H9 (cell line): Measurements from ENCODE around the gene POU6F2. TPM values are rescaled to one million over a fixed set of nuclear protein-coding genes. Genes with fewer than 3 reads are reported as not detected.

Source experiments
- DNase-seq: peaks from one replicate; pipeline ENCODE4 v3.0.0-alpha.2; 2017
- H2AFZ ChIP-seq: one replicate; pipeline ENCODE4 v1.6.1; 2013; ENCODE audit warnings: mild to moderate bottlenecking, low read length, control low read depth, moderate library complexity
- H2AK5ac ChIP-seq: 2 replicates; pipeline ENCODE4 v1.6.1; 2013; ENCODE audit warnings: low read length, control low read depth, mixed read lengths; ENCODE audit not compliant: insufficient read length
- H2BK120ac ChIP-seq: one replicate; pipeline ENCODE4 v1.6.1; 2013; ENCODE audit warnings: low read depth, mild to moderate bottlenecking, low read length, control low read depth, inconsistent platforms; ENCODE audit not compliant: poor library complexity, severe bottlenecking
- H2BK12ac ChIP-seq: 2 replicates; pipeline ENCODE4 v1.6.1; 2013; ENCODE audit warnings: low read length, control low read depth, mixed read lengths, low read depth; ENCODE audit not compliant: insufficient read length
- H2BK15ac ChIP-seq: 2 replicates; pipeline ENCODE4 v1.6.1; 2013; ENCODE audit warnings: low read depth, low read length, control low read depth
- H2BK20ac ChIP-seq: one replicate; pipeline ENCODE4 v1.6.1; 2013; ENCODE audit warnings: low read depth, mild to moderate bottlenecking, low read length, control low read depth, inconsistent platforms; ENCODE audit not compliant: poor library complexity, severe bottlenecking
- H2BK5ac ChIP-seq: 2 replicates; pipeline ENCODE4 v1.6.1; 2013; ENCODE audit warnings: low read length, control low read depth, mixed read lengths; ENCODE audit not compliant: insufficient read length
- H3K14ac ChIP-seq: 2 replicates; pipeline ENCODE4 v1.6.1; 2013; ENCODE audit warnings: low read length, control low read depth; ENCODE audit not compliant: insufficient read depth
- H3K18ac ChIP-seq: 2 replicates; pipeline ENCODE4 v1.6.1; 2013; ENCODE audit warnings: low read depth, mild to moderate bottlenecking, mixed read lengths, low read length, control low read depth; ENCODE audit not compliant: insufficient read length
- H3K23ac ChIP-seq: 2 replicates; pipeline ENCODE4 v1.6.1; 2013; ENCODE audit warnings: low read length, control low read depth, mixed read lengths, low read depth; ENCODE audit not compliant: insufficient read length
- H3K23me2 ChIP-seq: 2 replicates; pipeline ENCODE4 v1.6.1; 2013; ENCODE audit warnings: low read depth, mild to moderate bottlenecking, mixed read lengths, low read length, control low read depth; ENCODE audit not compliant: insufficient read length, poor library complexity, severe bottlenecking
- H3K27ac ChIP-seq: 2 replicates; pipeline ENCODE4 v1.5.1; 2013; ENCODE audit warnings: low read length, control low read depth, mixed read lengths, low read depth; ENCODE audit not compliant: insufficient read length
- H3K27me3 ChIP-seq: 2 replicates; pipeline ENCODE4 v1.6.1; 2013; ENCODE audit warnings: low read length, control low read depth, inconsistent platforms; ENCODE audit not compliant: insufficient read depth
- H3K4ac ChIP-seq: 2 replicates; pipeline ENCODE4 v1.6.1; 2013; ENCODE audit warnings: low read depth, mild to moderate bottlenecking, control low read depth, inconsistent platforms, low read length, moderate library complexity
- H3K4me1 ChIP-seq: 2 replicates; pipeline ENCODE4 v1.6.1; 2013; ENCODE audit warnings: low read length, control low read depth, inconsistent platforms; ENCODE audit not compliant: insufficient read depth
- H3K4me2 ChIP-seq: 2 replicates; pipeline ENCODE4 v1.6.1; 2013; ENCODE audit warnings: low read length, control low read depth, mixed read lengths; ENCODE audit not compliant: insufficient read length, insufficient read depth
- H3K56ac ChIP-seq: 2 replicates; pipeline ENCODE4 v1.6.1; 2013; ENCODE audit warnings: low read depth, mild to moderate bottlenecking, mixed read lengths, low read length, control low read depth; ENCODE audit not compliant: insufficient read length
- H3K79me1 ChIP-seq: 2 replicates; pipeline ENCODE4 v1.6.1; 2013; ENCODE audit warnings: low read depth, mild to moderate bottlenecking, moderate library complexity, low read length, control low read depth, inconsistent platforms; ENCODE audit not compliant: insufficient read depth, poor library complexity, severe bottlenecking
- H3K79me2 ChIP-seq: 2 replicates; pipeline ENCODE4 v1.6.1; 2013; ENCODE audit warnings: low read length, control low read depth, inconsistent platforms; ENCODE audit not compliant: insufficient read depth
- H3K9ac ChIP-seq: 2 replicates; pipeline ENCODE4 v1.6.1; 2013; ENCODE audit warnings: low read length, control low read depth, mixed read lengths; ENCODE audit not compliant: insufficient read length; ENCODE audit errors: extremely low read depth
- H3K9me3 ChIP-seq: one replicate; pipeline ENCODE4 v1.6.1; 2013; ENCODE audit warnings: low read depth, low read length, inconsistent platforms; ENCODE audit not compliant: control insufficient read depth
- H3T11ph ChIP-seq: one replicate; pipeline ENCODE4 v1.6.1; 2013; ENCODE audit warnings: mild to moderate bottlenecking, low read length, control low read depth, inconsistent platforms
- H4K20me1 ChIP-seq: one replicate; pipeline ENCODE4 v1.6.1; 2013; ENCODE audit not compliant: control insufficient read depth, insufficient read length, insufficient read depth
- H4K5ac ChIP-seq: 2 replicates; pipeline ENCODE4 v1.6.1; 2013; ENCODE audit warnings: low read depth, mild to moderate bottlenecking, mixed read lengths, low read length, control low read depth; ENCODE audit not compliant: insufficient read length
- H4K8ac ChIP-seq: replicated peaks from 2 replicates; pipeline ENCODE4 v1.6.1; 2013; ENCODE audit warnings: low read length, control low read depth, mixed read lengths, low read depth; ENCODE audit not compliant: insufficient read length
- H4K91ac ChIP-seq: 2 replicates; pipeline ENCODE4 v1.6.1; 2013; ENCODE audit warnings: low read depth, mild to moderate bottlenecking, moderate library complexity, mixed read lengths, low read length, control low read depth; ENCODE audit not compliant: insufficient read length
- H3K27ac Mint-ChIP-seq, 3 experiments: 2 replicates in 2 of 3; 3 replicates in 1 of 3; pipeline ENCODE4 v1.8.0; 2020 to 2021; ENCODE audit warnings: mixed read lengths in 3 of 3, mild to moderate bottlenecking in 1 of 3, moderate library complexity in 1 of 3
- H3K27me3 Mint-ChIP-seq: 2 replicates; pipeline ENCODE4 v1.8.0; 2021; ENCODE audit warnings: low read depth, mild to moderate bottlenecking, moderate library complexity, mixed read lengths
- H3K36me3 Mint-ChIP-seq, 3 experiments: 2 replicates in 2 of 3; 3 replicates in 1 of 3; pipeline ENCODE4 v1.8.0; 2020 to 2021; ENCODE audit warnings: low read depth in 3 of 3, mixed read lengths in 3 of 3; ENCODE audit not compliant: insufficient read depth in 1 of 3
- H3K4me1 Mint-ChIP-seq, 2 experiments: 2 replicates each; pipeline ENCODE4 v1.8.0; 2020; ENCODE audit warnings: mixed read lengths in 2 of 2
- H3K4me3 Mint-ChIP-seq, 2 experiments: 2 replicates in 1 of 2; 3 replicates in 1 of 2; pipeline ENCODE4 v1.8.0; 2020 to 2021; ENCODE audit warnings: mild to moderate bottlenecking in 2 of 2, mixed read lengths in 2 of 2, moderate library complexity in 1 of 2
- H3K9me3 Mint-ChIP-seq, 2 experiments: 2 replicates in 1 of 2; 3 replicates in 1 of 2; pipeline ENCODE4 v1.8.0; 2020; ENCODE audit warnings: mild to moderate bottlenecking in 2 of 2, mixed read lengths in 2 of 2, moderate library complexity in 1 of 2
- CTCF ChIP-seq: fragments of 200-600 bp; sonication (generic); conservative IDR thresholded peaks from 3 replicates; pipeline ENCODE4 v1.8.0; 2021; ENCODE audit warnings: antibody characterized with exemption, mild to moderate bottlenecking
- WGBS: extraction: QIAGEN DNeasy Blood & Tissue Kit; methylation state at CpG from one replicate; pipeline ENCODE4 v1.1.7; 2013; ENCODE audit warnings: missing lambda C conversion rate, low lambda C conversion rate, mixed read lengths; ENCODE audit not compliant: insufficient read length; ENCODE audit errors: extremely low coverage; 5-methylcytosine and 5-hydroxymethylcytosine counted together
- total RNA-seq: library from RNA; stranded (reverse); gene quantifications from 2 replicates; pipeline ENCODE4 v1.2.1, GENCODE V29; 2021

The POU6F2 gene
- total RNA-seq, 1 experiment from 2014 or later, result 1.9 TPM

GRCh38 chr7:39312254-39312989 lies 334.7 kb downstream of the POU6F2 start:
- no peaks in the 10 kb centered on the region; the same call in 1 of the 2 replicates for H3K27me3 Mint-ChIP-seq
- Histone ChIP-seq H4K20me1 (no peaks in the 10 kb centered on the region), H2BK5ac (no peak overlapping the region), H3T11ph (no peak overlapping the region), H3K4me1 (no peaks in the 10 kb centered on the region), H2BK20ac (no peak overlapping the region), H3K79me2 (no peaks in the 10 kb centered on the region), H2BK120ac (no peak overlapping the region), H3K27me3 (no peaks in the 10 kb centered on the region), H2AFZ (no peak overlapping the region), H2AK5ac (no peak overlapping the region), H3K18ac (no peak overlapping the region), H3K23me2 (no peaks in the 10 kb centered on the region), H3K79me1 (no peaks in the 10 kb centered on the region), H3K9me3 (no peaks in the 10 kb centered on the region), H4K8ac (no peak overlapping the region), H3K4me2 (no peak overlapping the region), H3K14ac (no peak overlapping the region), H2BK12ac (no peak overlapping the region), H4K91ac (no peak overlapping the region), H3K4ac (no peak overlapping the region), H3K27ac (no peak overlapping the region), H3K9ac (no peak overlapping the region), H3K23ac (no peak overlapping the region), H3K56ac (no peak overlapping the region), H2BK15ac (no peak overlapping the region), H4K5ac (no peak overlapping the region)
- peaks cover 48 to 61% of the 10 kb centered on the region in 2 experiments for H3K4me1 Mint-ChIP-seq
- peaks cover 0 to 6% (median 0%) of the 10 kb centered on the region in 3 experiments; a peak in 1 of 7 replicates for H3K36me3 Mint-ChIP-seq
- no peaks in the 10 kb centered on the region; a peak in 2 of 5 replicates for H3K9me3 Mint-ChIP-seq
- no CpG with 5 or more reads among the region's 10 CpGs for WGBS
- no peak for DNase-seq
- H3K4me3 Mint-ChIP-seq, result no peak overlapping the region; a peak in 1 of 5 replicates
- H3K27ac Mint-ChIP-seq, result no peak overlapping the region; a peak in 2 of 7 replicates
- no peak for TF ChIP-seq CTCF
